ENCODE measurements around the gene BSPRY.

Gene BSPRY

DNA sequence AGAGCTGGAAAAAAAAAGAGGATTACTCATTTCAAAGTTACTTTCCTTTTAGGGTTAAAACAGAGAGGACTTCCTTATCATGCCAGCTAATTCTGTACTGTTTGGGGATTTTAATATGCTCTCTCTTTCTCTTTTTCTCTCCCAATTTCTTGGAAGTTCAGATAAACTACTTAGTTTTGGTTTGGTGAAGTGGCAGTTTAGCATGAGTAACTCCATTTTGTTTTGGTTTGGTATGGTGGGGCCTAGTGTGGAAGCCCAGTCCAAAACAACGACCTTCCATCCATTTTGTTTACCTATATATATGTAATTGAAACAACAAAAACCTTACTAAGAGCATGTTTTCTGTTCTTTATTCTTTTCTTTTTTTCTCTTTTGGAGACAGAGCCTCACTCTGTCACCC lies 3.7 kb upstream of the BSPRY start:
- Histone ChIP-seq H4K20me1 (ENCODE audit: insufficient read depth) (no peaks in the 10 kb centered on the region), H3K27ac (no peak overlapping the region), H3K4me2 (no peak overlapping the region), H3K36me3 (ENCODE audit: insufficient read depth) (no peaks in the 10 kb centered on the region), H3K9ac (no peak overlapping the region), H3K27me3 (ENCODE audit: insufficient read depth, low read depth) (no peaks in the 10 kb centered on the region), H3K79me2 (ENCODE audit: insufficient read depth, low read depth) (no peaks in the 10 kb centered on the region), H3K4me3 (IDR thresholded peaks at IDR 0.05; ENCODE audit: insufficient read depth, low read depth, low read length) (no peak overlapping the region), H2AFZ (ENCODE audit: low read depth) (no peak overlapping the region), H3K4me1 (ENCODE audit: low read depth, poor library complexity, severe bottlenecking) (peaks cover 16% of the 10 kb centered on the region)
- TF ChIP-seq, protein P1, sequence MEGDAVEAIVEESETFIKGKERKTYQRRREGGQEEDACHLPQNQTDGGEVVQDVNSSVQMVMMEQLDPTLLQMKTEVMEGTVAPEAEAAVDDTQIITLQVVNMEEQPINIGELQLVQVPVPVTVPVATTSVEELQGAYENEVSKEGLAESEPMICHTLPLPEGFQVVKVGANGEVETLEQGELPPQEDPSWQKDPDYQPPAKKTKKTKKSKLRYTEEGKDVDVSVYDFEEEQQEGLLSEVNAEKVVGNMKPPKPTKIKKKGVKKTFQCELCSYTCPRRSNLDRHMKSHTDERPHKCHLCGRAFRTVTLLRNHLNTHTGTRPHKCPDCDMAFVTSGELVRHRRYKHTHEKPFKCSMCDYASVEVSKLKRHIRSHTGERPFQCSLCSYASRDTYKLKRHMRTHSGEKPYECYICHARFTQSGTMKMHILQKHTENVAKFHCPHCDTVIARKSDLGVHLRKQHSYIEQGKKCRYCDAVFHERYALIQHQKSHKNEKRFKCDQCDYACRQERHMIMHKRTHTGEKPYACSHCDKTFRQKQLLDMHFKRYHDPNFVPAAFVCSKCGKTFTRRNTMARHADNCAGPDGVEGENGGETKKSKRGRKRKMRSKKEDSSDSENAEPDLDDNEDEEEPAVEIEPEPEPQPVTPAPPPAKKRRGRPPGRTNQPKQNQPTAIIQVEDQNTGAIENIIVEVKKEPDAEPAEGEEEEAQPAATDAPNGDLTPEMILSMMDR (conservative IDR thresholded peaks at IDR 0.05; ENCODE audit: low read depth, low read length) = no peak

DNA sequence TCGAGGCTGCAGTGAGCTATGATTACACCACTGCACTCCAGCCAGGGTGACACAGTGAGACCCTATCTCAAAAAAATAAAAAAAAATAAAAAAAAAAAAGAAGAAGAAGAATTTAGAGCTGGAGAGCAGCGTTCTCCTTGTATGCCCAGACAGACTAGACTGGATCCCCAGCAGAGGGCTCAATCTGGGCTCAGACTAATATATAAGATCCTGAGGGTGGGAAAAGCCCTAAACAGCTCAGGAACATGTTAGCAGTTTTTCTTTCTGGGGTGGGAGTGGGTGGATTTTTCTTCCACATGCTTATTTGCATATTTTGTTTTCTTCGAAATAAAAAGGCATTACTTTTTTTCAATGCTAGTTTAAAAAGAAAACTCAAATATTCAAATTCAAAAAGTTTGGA lies 904 bp upstream of the BSPRY start:
- Histone ChIP-seq H2AFZ (ENCODE audit: low read depth) (no peak overlapping the region), H3K4me3 (IDR thresholded peaks at IDR 0.05; ENCODE audit: insufficient read depth, low read depth, low read length) (no peak overlapping the region), H4K20me1 (ENCODE audit: insufficient read depth) (no peaks in the 10 kb centered on the region), H3K36me3 (ENCODE audit: insufficient read depth) (no peaks in the 10 kb centered on the region), H3K27me3 (ENCODE audit: insufficient read depth, low read depth) (no peaks in the 10 kb centered on the region), H3K4me2 (no peak overlapping the region), H3K4me1 (ENCODE audit: low read depth, poor library complexity, severe bottlenecking) (peaks cover 39% of the 10 kb centered on the region), H3K27ac (no peak overlapping the region), H3K79me2 (ENCODE audit: insufficient read depth, low read depth) (no peaks in the 10 kb centered on the region), H3K9ac (no peak overlapping the region)
- TF ChIP-seq, protein P1 (conservative IDR thresholded peaks at IDR 0.05; ENCODE audit: low read depth, low read length) = no peak

DNA sequence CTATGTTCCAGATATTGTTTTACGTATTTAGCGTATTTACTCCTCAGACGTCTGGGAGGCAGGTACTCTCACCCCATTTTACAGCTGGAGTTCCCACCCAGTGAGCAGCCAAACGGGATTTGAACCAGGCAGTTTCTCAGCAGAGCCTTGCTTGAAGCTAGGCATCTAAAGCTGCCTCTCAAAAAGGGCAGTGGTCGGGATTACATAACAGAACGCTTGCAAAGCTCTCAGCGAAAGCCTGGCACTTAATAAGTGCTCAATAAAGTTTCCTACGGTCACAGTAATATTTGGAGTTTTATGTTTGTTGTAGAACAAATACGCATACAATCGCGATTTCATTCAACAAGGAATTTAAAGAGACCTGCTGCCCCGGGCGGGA lies 286 bp upstream of the BSPRY start:
- Histone ChIP-seq H3K79me2 (ENCODE audit: insufficient read depth, low read depth) (no peaks in the 10 kb centered on the region), H3K4me1 (ENCODE audit: low read depth, poor library complexity, severe bottlenecking) (peaks cover 35% of the 10 kb centered on the region), H2AFZ (ENCODE audit: low read depth) (no peak overlapping the region), H3K4me3 (IDR thresholded peaks at IDR 0.05; ENCODE audit: insufficient read depth, low read depth, low read length) (no peak overlapping the region), H3K9ac (no peak overlapping the region), H3K27me3 (ENCODE audit: insufficient read depth, low read depth) (no peaks in the 10 kb centered on the region), H4K20me1 (ENCODE audit: insufficient read depth) (no peaks in the 10 kb centered on the region), H3K4me2 (no peak overlapping the region), H3K36me3 (ENCODE audit: insufficient read depth) (no peaks in the 10 kb centered on the region), H3K27ac (no peak overlapping the region)
- TF ChIP-seq, protein P1 (conservative IDR thresholded peaks at IDR 0.05; ENCODE audit: low read depth, low read length) = no peak

DNA sequence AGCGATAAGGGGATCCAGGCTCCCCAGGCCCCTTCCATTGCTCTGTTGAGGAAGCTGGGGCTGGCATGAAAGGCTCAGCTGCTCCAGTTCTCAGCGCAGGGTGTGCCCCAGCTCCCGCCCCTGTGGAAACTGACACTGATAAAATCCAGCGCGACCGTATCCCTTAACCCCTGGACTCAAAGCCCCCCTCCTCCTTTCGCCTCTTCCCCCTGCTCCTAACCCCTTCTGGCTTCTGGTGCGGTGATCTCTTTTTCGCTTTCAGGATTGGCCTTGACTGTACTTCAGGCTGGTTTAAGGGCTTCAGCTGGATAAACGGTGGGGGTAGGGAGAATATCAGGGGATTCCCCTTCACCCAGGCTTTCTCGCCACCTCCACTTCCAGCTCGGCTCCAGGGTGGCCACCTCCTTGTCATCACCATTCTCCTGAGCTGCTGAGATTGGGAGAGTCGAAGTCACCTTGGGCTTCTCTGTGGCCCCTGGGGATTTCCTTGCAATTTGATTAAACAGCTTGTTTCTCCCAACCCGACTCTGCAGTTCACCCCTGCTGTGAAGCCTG lies 843 bp downstream of the BSPRY start:
- H2AFZ ChIP-seq (ENCODE audit: low read depth) = peak overlapping the region; percentile 70; the same call in 1 of the 2 replicates
- H3K36me3 ChIP-seq (ENCODE audit: insufficient read depth) = no peaks in the 10 kb centered on the region
- H3K4me2 ChIP-seq = peak overlapping the region; percentile 96
- H3K27me3 ChIP-seq (ENCODE audit: insufficient read depth, low read depth) = no peaks in the 10 kb centered on the region
- no peak overlapping the region for H3K4me3 ChIP-seq (IDR thresholded peaks at IDR 0.05; ENCODE audit: insufficient read depth, low read depth, low read length)
- no peaks in the 10 kb centered on the region for H4K20me1 ChIP-seq (ENCODE audit: insufficient read depth)
- peak overlapping the region; percentile 36; the same call in 1 of the 2 replicates for H3K9ac ChIP-seq
- TF ChIP-seq, protein P1 (conservative IDR thresholded peaks at IDR 0.05; ENCODE audit: low read depth, low read length) = no peak
- no peaks in the 10 kb centered on the region for H3K79me2 ChIP-seq (ENCODE audit: insufficient read depth, low read depth)
- peaks cover 33% of the 10 kb centered on the region for H3K4me1 ChIP-seq (ENCODE audit: low read depth, poor library complexity, severe bottlenecking)
- peak overlapping the region; percentile 56 for H3K27ac ChIP-seq

Measured in KMS-11 (cell line).